Measurements from ENCODE around the gene PLIN3.
"Not testable (repeated sequence)": the region's sequence is repeated elsewhere in the genome, so short reads cannot be mapped to it uniquely, and the experiment has no call there.

Gene PLIN3

GRCh38 chr19:4806384-4806783 lies 61.1 kb downstream of the PLIN3 start:
- DNase-seq, result no peak

- DNase-seq, result not testable (repeated sequence)
Measured at GRCh38 chr19:4805140-4805539, 62.3 kb downstream of the PLIN3 start.

DNA sequence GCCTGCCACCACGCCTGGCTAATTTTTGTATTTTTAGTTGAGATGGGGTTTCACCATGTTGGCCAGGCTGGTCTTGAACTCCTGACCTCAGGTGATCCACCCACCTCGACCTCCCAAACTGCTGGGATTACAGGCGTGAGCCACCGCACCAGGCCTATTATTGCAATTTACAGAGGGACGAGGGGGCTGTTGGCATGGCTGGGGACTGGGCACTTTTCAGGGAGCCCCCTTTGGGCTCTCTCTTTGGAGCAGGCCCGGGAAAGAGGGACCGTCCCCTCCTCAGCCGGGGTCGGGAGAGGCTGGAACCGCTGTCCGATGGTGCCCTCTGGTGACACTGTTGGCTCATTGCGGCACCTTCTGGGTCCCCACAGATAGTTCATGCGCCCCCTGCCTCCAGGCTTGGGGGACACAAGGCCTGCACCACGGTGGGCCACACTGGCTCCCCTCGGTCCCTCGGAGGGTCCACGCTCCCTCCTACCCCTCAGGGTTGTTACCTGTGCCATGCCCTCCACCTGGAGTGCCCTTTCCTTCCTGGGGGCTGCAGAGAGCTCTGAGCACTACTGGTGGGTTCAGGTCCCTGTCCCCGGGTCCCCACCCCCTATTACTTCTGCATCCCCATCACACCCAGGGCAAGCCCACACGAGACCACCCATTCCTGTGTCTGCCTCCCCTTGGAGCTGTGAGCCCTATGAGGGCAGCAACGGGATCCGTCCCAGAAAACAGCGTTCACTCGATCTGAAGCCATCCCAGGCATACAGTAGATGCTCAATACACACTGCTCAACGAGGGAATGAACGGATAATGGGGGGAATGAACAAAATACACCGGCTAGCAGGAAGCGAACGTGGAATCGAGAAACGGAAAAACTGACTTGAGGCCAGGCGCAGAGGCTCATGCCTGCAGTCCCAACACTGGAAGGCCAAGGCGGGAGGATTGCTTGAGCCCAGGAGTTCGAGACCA lies 63.5 kb downstream of the PLIN3 start:
- DNase-seq, result peak; percentile 9 to 54

- no peak for DNase-seq
Measured at GRCh38 chr19:4802711-4803110, 64.8 kb downstream of the PLIN3 start.

GRCh38 chr19:4801085-4801619 lies 66.3 kb downstream of the PLIN3 start:
- no peak for DNase-seq

GRCh38 chr19:4800591-4801081 lies 66.8 kb downstream of the PLIN3 start:
- no peak for DNase-seq

DNA sequence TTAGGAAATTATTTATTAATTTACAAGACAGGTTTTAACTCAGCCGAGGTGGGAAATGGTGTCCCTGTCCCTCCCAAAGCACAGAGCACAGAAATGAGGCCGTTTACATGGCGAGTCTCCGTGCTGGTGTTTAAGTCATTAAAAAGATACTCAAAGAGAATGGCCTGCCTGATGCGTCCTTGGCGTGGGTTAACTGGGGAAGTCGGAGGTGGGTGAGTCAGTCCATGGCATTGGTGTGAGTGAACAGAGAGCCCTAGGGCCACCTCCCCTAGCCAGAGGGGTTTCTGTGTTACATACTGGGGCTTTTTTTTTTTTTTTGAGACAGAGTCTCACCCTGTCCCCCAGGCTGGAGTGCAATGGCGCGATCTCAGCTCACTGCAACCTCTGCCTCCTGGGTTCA lies 72.1 kb downstream of the PLIN3 start:
- DNase-seq, result no peak

DNA sequence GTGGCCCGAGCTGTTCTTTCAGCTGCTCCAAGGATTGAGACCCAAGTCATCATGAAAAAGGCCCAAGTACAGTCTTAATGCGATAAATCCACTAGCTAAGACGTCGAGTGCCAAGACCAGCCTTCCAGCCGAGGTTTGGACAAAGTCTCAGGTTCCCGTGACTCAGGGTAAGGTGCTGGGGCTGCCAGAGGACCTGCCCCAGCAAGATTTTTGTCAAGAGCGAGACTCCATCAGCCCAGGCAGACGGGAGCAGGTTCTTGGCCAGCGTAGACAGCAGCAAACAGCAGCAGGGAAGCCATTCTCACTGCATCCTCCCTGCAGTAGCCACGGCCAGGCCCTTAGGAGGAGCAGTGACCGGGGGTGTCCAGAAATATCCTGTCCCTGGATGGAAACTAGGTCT lies 72.5 kb downstream of the PLIN3 start:
- DNase-seq, result no peak

GRCh38 chr19:4793278-4793677 lies 74.2 kb downstream of the PLIN3 start:
- DNase-seq, result not testable (repeated sequence)

DNA sequence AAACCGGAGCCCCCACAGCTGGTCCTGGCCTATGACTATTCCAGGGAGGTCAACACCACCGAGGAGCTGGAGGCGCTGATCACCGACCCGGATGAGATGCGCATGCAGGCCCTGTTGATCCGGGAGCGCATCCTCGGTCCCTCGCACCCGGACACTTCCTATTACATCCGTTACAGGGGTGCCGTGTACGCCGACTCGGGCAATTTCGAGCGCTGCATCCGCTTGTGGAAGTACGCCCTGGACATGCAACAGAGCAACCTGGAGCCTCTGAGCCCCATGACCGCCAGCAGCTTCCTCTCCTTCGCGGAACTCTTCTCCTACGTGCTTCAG lies 74.6 kb downstream of the PLIN3 start:
- not testable (repeated sequence) for DNase-seq

DNA sequence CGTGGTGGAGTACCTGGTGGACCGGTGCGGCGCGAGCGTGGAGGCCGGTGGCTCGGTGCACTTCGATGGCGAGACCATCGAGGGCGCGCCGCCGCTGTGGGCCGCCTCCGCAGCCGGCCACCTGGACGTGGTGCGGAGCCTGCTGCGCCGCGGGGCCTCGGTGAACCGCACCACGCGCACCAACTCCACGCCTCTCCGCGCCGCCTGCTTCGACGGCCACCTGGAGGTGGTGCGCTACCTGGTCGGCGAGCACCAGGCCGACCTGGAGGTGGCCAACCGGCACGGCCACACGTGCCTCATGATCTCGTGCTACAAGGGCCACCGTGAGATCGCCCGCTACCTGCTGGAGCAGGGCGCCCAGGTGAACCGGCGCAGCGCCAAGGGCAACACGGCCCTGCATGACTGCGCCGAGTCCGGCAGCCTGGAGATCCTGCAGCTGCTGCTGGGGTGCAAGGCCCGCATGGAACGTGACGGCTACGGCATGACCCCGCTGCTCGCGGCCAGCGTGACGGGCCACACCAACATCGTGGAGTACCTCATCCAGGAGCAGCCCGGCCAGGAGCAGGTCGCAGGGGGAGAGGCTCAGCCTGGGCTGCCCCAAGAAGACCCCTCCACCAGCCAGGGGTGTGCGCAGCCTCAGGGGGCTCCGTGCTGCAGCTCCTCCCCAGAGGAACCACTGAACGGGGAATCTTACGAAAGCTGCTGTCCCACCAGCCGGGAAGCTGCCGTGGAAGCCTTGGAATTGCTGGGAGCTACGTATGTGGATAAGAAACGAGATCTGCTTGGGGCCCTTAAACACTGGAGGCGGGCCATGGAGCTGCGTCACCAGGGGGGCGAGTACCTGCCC lies 75.2 kb downstream of the PLIN3 start:
- DNase-seq, result not testable (repeated sequence)

DNA sequence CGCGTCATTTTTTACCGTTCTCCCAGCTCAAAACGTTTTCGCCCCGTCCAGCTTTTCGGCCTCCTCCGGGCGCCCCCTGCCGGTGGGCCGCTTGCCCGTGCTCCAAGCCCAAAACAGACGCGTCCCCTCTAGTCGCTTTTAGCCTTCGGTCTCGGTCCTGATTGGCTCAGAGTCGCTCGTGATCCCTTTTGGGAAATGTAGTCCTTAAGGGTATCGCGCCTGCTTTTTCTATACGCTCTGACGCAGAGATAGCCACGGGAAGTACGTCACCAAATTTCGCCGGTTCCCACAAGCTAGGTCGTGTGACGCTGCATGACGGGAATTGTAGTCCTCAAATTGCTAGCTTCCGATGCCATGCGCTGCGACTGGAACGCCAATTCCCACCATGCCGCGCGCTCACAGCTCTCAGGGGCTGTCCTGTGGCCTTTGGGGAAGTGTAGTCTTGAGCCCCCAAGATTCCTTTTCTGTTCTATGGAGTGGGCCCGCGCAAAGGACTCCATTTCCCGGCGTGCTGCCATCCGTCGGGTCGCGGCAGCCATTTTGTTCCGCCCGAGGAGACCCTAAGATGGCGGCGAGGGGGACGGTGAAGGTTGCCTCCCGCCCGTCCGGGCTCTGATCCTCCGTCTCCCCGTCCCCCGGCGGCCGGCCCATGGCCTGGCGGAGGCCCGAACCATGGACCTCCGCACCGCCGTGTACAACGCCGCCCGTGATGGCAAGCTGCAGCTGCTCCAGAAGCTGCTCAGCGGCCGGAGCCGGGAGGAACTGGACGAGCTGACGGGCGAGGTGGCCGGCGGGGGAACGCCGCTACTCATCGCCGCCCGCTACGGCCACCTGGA lies 76.1 kb downstream of the PLIN3 start, which contains the start of gene FEM1A:
TSS of gene FEM1A (plus strand) at position 552 of the 836 bp plus-strand sequence. CDS start at position 673, 121 bp downstream.
- peak; percentile 98 to 99 for DNase-seq
